GM18505 (cell line): ENCODE data around the gene CASKIN2.

Experiments
- ATAC-seq: cut with Tn5 transposase; IDR thresholded peaks from one replicate; pipeline ENCODE4 v1.9.1; 2021; ENCODE audit not compliant: unreplicated experiment
- POLR2A ChIP-seq: IDR thresholded peaks from 4 replicates; pipeline ENCODE4 v1.6.1; 2011; ENCODE audit warnings: borderline replicate concordance; ENCODE audit not compliant: insufficient read depth, insufficient read length; ENCODE audit errors: extremely low read depth

CASKIN2 gene

DNA sequence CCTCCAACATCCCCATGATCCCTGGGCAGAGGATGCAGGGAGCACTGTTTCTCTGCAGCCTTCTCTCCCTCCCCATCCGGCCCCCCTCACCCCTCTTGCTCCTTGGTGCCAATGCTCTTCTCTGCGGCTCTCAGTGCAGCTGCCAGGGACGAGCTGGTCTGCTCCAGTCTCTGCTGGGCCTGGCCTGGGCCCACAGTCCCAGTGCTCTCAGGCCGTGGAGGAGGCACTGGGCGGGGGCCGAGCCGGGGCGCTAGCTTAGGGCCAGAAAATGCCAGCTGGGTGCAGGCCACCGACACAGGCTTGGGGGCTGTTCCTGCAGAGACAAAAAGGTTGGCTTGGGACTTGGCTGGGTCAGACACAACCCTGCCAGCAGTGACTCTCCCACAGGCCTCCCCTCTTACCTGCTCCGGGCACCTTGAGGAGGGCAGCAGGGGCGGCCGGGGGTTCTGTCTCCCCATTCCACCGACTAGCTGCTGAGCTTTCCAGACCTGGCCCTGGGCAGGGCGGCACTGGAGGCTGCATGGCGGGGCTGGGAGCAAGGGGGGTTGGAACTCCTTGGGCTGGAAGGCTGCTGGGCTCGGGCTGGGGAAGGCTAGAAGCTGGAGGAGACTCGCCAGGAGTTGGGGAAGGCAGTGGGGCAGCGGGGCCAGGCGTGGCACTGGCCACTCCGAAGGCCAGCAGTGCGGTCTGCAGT lies 13.8 kb downstream of the CASKIN2 start:
- no peak for TF ChIP-seq POLR2A
- ATAC-seq: no peak

DNA sequence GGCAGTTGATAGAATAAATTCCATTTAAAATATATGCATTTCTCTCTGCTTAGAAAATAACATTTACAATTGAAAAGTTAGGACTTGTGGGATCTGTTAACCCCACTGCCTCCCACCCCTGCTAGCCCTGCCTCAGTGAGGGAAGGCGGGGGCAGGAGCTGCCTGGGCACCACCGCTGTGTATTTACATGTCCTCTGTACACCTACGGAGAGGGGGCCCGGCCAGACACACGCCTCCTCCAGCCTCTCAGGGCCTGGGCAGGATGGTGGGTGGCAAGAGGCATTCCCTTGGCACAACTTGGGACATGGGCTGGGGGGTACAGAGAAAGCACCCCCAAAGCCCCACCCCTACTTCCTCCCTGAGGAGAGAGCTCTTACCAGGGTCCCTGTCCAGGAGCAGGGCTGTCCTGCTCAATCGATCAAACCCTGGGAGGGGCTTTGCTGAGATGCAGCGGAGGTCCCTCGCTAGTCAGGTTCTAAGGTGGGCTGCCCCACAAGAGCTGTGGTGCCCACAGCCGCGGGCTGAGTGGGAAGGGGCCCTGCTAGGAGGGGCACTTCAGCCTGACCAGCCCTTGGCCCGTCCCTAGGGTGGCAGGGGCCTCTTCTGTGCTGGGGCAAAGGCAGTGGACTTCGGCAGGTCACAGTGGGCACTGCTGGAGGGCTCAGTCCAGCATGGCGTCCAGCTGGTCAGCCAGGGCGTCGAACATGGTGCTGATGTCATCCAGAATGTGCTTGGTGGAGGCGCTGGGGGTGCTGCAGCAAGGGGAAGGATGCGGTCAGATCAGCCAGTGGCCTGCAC lies 14.7 kb downstream of the CASKIN2 start:
- ATAC-seq: no peak
- TF ChIP-seq POLR2A: no peak

DNA sequence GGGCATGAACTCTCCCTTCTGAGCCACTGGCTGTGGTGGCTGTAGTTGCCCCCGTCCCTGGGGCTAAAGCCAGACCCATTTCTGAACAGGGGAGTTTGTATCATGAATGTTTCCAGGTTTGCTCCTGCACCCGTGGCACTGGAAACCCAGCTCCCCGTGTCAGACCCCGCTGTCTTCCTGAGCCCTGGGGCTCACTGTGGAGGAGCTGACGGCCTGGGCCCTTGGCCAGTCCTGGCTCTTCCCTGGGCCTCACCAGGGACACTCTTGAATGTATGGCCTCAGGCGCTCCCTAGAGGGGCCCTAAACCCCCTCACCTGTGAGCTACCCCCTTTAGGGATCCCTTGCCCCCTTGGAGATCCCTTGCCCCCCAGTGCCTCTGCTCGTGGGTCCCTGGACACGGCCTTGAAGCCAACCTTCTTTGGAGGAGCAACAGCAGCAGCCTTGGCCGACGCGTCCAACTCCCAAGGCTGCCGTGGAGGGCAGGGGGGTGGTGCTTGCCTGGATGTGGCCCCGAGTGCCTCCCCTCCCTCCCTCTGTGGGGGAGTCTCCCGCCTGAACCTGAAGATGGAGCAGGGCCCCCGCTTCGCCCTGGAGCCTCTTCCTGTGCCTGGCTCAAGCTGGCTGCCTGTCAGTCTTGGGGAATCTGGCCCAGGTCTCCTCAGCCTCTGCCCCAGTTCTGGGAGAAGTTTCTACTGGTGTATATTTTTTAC lies 15.9 kb downstream of the CASKIN2 start:
- no peak for TF ChIP-seq POLR2A
- ATAC-seq: no peak

DNA sequence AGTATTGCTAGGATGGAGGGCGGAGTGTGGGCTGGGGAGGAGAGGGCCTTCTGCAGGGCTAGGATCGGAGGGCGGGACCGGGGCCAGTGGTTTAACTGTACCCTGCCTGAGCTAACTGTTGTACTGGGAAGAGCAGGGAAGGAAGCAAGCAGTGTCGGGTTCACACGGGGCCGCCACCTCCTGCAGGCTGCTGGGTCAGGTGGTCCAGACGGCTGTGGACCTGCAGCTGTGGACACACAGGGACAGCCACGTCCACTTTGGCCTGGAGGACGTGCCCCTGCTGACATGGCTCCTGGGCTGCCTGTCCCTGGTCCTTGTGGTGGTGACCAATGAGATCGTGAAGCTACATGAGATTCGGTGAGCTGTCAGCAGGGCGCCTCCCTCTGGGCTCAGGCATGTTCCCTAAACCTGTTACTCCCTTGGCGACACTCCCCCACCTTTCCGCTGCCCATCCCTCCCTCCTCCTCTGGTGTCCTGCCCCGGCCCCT lies 16.6 kb downstream of the CASKIN2 start:
- no peak for ATAC-seq
- no peak for TF ChIP-seq POLR2A

DNA sequence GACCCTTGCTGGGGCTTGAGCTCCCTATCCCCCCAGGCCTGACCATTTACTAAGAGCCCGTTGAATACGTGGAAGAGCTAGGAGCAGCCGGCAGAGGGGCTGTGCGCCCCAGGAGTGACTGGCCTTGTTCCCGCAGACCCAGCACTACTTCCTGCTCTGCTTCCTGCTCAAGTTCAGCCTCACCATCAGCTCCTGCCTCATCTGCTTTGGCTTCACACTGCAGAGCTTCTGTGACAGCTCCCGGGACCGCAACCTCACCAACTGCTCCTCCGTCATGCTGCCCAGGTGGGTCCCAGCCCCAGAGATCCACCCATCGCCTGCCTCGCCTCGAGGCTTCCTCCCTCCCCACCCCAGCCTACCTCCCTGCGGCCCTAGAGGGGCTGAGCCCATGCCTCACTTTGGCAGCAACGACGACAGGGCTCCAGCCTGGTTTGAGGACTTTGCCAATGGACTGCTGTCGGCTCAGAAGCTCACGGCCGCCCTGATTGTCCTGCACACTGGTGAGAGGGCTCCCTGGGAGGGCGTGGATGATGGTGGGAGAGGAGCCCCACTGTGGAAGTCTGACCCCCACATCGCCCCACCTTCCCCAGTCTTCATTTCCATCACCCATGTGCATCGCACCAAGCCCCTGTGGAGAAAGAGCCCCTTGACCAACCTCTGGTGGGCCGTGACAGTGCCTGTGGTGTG lies 17.2 kb downstream of the CASKIN2 start:
- no peak for TF ChIP-seq POLR2A
- ATAC-seq: no peak

DNA sequence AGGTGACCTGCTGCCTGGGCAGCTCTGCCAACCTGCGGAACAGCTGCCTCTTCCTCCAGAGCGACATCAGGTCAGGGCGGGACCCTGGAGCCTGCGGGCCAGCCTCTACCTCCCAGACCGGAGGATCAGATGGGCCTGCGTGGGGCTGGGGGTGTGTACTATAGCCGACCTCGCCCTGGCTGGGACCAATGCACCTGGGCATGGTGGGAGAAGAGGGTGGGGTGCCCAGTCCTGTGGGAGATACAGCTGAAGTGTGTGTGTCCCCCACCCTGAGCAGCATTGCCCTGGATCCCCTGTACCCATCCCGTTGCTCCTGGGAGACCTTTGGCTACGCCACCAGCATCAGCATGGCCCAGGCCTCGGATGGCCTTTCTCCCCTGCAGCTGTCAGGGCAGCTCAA lies 19.3 kb downstream of the CASKIN2 start:
- ATAC-seq: no peak
- TF ChIP-seq POLR2A: no peak

DNA sequence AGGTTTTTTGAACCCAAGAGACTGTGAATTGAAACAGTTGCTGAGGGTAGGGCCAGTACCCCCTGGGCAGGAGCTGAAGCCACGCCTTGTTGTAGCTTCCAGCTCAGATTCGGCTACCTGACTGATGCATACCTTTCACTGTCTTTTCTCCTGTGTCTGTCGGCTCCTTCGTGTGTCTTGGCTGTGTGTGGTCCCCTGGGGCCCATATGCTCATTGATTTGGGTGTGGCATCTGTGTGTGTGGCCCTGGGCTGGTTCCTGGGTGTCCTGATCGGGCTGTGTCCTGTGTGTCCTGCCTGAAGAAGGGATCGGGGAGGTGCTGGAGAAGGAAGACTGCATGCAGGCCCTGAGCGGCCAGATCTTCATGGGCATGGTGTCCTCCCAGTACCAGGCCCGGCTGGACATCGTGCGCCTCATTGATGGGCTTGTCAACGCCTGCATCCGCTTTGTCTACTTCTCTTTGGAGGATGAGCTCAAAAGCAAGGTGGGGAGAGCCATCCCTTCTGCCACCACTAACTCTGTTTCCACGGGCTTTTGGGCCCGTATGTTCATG lies 20.9 kb downstream of the CASKIN2 start:
- no peak for ATAC-seq
- no peak for TF ChIP-seq POLR2A

DNA sequence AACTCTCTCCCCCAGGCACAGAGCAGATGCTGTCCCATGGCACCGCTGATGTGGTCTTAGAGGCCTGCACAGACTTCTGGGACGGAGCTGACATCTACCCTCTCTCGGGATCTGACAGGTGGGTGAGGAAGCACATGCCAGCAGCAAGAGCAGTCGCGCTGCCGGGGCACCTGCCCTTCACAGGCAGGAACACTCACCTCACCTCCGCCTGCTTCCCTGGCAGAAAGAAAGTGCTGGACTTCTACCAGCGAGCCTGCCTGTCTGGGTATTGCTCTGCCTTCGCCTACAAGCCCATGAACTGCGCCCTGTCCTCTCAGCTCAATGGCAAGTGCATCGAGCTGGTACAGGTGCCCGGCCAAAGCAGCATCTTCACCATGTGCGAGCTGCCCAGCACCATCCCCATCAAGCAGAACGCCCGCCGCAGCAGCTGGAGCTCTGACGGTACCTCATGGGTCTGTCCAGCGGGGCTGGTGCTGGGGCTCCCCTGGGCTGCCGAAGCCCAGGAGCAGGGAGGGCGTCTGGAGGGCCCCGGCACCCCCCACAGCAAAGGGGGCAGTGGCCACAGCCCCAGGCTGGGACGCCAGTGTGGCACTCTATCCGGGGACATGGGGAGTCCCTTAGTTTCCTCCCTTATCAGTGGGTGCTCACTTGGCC lies 21.7 kb downstream of the CASKIN2 start:
- ATAC-seq: no peak

DNA sequence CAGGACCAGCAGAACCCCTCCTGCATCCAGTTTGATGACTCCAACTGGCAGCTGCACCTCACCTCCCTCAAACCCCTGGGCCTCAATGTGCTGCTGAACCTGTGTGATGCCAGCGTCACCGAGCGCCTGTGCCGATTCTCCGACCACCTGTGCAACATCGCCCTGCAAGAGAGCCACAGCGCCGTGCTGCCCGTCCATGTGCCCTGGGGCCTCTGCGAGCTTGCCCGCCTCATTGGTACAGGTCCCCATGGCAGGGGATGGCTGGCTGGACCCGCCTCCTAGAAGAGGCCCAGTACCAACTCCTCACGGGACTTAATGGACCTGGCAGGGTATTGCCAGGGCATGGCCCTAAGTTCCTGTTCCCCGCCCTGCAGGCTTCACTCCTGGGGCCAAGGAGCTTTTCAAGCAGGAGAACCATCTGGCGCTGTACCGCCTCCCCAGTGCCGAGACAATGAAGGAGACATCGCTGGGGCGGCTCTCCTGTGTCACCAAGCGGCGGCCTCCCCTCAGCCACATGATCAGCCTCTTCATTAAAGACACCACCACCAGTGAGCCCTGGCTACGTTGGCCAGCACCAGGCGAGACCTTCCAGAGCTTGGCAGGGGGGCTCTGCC lies 22.7 kb downstream of the CASKIN2 start:
- no peak for TF ChIP-seq POLR2A
- ATAC-seq: no peak

More for the DNA sequence above, 21.7 kb downstream of the CASKIN2 start:
- no peak for TF ChIP-seq POLR2A

DNA sequence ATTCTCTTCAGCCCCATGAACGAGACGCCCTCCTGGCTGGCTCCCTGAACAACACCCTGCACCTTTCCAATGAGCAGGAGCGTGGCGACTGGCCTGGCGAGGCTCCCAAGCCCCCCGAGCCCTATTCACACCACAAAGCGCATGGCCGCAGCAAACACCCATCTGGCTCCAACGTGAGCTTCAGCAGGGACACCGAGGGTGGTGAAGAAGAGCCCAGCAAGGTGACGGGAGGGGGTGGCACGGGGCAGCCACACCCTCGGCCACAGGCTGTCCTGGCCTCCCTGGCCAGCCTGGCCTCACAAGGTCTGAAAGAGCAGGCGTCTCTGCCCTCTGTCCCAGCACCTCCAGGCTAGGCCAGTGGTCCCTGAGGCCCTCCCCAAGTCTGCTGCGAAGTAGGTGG lies 23.7 kb downstream of the CASKIN2 start:
- TF ChIP-seq POLR2A: no peak
- no peak for ATAC-seq

DNA sequence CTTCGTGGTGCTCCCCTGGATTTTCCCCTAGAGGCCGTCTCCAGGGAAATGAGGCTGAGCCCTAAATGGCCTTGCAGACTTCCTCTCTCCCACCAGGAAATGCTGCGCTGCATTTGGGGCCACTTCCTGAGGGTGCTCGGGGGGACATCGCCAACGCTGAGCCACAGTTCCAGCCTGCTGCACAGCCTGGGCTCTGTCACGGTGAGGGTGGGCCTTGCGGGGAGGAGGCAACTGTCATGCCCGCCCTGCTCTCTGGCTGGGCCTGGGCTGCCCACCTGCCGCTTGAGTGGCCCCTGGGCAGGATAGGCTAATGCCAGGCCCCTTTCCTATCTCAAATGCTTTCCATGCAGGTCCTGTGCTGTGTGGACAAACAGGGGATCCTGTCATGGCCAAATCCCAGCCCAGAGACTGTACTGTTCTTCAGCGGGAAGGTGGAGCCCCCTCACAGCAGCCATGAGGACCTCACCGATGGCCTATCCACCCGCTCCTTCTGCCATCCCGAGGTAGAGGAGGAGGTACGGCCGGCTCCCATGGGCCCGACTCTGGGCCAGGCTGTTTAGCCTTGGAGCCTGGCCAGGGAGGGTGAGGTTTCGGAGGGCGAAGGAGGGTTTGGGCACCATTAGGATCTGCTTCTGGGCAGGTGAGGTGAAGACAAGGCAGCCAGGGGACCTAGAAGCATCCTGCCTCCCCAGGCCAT lies 24.2 kb downstream of the CASKIN2 start:
- ATAC-seq: no peak
- TF ChIP-seq POLR2A: no peak
